Chondrocyte (in vitro differentiated cells): ENCODE results near the gene ATN1. TPM values are rescaled to one million over a fixed set of nuclear protein-coding genes. Genes with fewer than 3 reads are reported as not detected.

Experiments used
- DNase-seq: peaks from one replicate; pipeline ENCODE4 v3.0.0; 2021; ENCODE audit warnings: mixed read lengths, low spot score
- H3K27ac Mint-ChIP-seq: one replicate; pipeline ENCODE4 v1.8.0; 2021; ENCODE audit warnings: mild to moderate bottlenecking, moderate library complexity, mixed read lengths; ENCODE audit not compliant: unreplicated experiment
- H3K27me3 Mint-ChIP-seq: 2 replicates; pipeline ENCODE4 v1.8.0; 2021; ENCODE audit warnings: low read depth, mixed read lengths
- H3K36me3 Mint-ChIP-seq: 2 replicates; pipeline ENCODE4 v1.8.0; 2021; ENCODE audit warnings: low read depth, mixed read lengths
- H3K4me1 Mint-ChIP-seq: 2 replicates; pipeline ENCODE4 v1.8.0; 2021; ENCODE audit warnings: low read depth, mild to moderate bottlenecking, mixed read lengths
- H3K4me3 Mint-ChIP-seq: one replicate; pipeline ENCODE4 v1.8.0; 2021; ENCODE audit warnings: mild to moderate bottlenecking, moderate library complexity, mixed read lengths; ENCODE audit not compliant: unreplicated experiment
- H3K9me3 Mint-ChIP-seq: 2 replicates; pipeline ENCODE4 v1.8.0; 2021; ENCODE audit warnings: low read depth, mixed read lengths
- CTCF ChIP-seq: fragments of 200-600 bp; sonication (generic); IDR thresholded peaks from 2 replicates; pipeline ENCODE4 v1.5.0; 2021; ENCODE audit warnings: antibody characterized with exemption, mild to moderate bottlenecking, moderate library complexity
- total RNA-seq: library from RNA; stranded (reverse); gene quantifications from 3 replicates; pipeline ENCODE4 v1.2.1, GENCODE V29; 2021

The ATN1 gene
- total RNA-seq, 1 donor from 2014 or later: 103 TPM

DNA sequence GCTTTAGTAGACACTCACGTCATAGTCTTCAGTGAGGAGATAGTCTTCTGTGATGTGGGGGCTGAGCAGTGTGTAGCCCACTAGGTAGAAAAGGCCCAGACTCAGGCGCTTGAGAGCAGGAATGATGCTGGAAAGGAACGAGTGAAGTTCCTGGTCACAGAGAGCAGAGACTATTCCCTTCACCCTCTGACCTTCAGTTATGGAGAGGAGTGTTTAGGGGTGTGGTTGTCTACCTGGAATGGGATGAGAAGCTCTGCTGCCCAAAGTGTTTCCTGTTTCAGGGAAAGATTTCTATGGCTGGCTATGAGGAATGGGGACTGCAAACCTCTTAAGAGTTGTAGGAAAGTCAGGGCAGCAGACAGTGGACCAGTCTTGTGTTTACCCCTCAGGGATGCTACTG, 51.7 kb downstream of the ATN1 start:
- Mint-ChIP-seq H3K27ac (no peak overlapping the region), H3K36me3 (peaks cover 22% of the 10 kb centered on the region), H3K4me1 (no peaks in the 10 kb centered on the region), H3K27me3 (no peaks in the 10 kb centered on the region), H3K9me3 (no peaks in the 10 kb centered on the region), H3K4me3 (no peak overlapping the region)
- no peak for DNase-seq
- TF ChIP-seq CTCF: no peak

DNA sequence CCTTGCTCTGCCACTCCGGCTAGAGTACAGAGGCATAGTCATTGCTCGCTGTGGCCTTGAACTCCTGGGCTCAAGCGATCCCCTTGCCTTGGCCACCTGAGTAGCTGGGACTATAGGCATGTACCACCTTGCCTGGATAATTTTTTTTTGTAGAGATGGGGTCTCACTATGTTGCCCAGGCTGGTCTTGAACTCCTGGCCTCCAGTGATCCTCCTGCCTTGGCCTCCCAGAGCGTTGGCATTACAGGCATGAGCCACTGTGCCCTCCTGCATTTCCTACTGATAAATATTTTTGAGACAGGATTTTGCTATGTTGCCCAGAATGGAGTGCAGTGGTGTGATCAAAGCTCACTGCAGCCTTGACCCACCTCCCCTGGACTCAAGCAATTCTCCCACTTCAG, 52.3 kb downstream of the ATN1 start:
- H3K27me3 Mint-ChIP-seq: no peaks in the 10 kb centered on the region
- H3K9me3 Mint-ChIP-seq: no peaks in the 10 kb centered on the region
- DNase-seq: no peak
- TF ChIP-seq CTCF: no peak
- peaks cover 22% of the 10 kb centered on the region for H3K36me3 Mint-ChIP-seq
- no peak overlapping the region for H3K27ac Mint-ChIP-seq
- H3K4me1 Mint-ChIP-seq: no peaks in the 10 kb centered on the region
- no peak overlapping the region for H3K4me3 Mint-ChIP-seq

GRCh38 chr12:6980740-6981139, 53.0 kb downstream of the ATN1 start:
- no peak overlapping the region for H3K4me3 Mint-ChIP-seq
- H3K36me3 Mint-ChIP-seq: peaks cover 21% of the 10 kb centered on the region

GRCh38 chr12:6981152-6982052, 53.6 kb downstream of the ATN1 start:
- Mint-ChIP-seq H3K9me3 (no peaks in the 10 kb centered on the region), H3K27me3 (no peaks in the 10 kb centered on the region), H3K4me3 (no peak overlapping the region), H3K4me1 (no peaks in the 10 kb centered on the region), H3K36me3 (peaks cover 17% of the 10 kb centered on the region), H3K27ac (no peak overlapping the region)
- no peak for TF ChIP-seq CTCF
- no peak for DNase-seq

More at GRCh38 chr12:6980740-6981139, 53.0 kb downstream of the ATN1 start:
- H3K27me3 Mint-ChIP-seq: no peaks in the 10 kb centered on the region
- H3K4me1 Mint-ChIP-seq: no peaks in the 10 kb centered on the region
- H3K9me3 Mint-ChIP-seq: no peaks in the 10 kb centered on the region
- DNase-seq: no peak
- no peak overlapping the region for H3K27ac Mint-ChIP-seq
- no peak for TF ChIP-seq CTCF

- no peaks in the 10 kb centered on the region for H3K27me3 Mint-ChIP-seq
- peaks cover 11% of the 10 kb centered on the region for H3K36me3 Mint-ChIP-seq
- no peak for DNase-seq
- H3K27ac Mint-ChIP-seq: no peak overlapping the region
- no peaks in the 10 kb centered on the region for H3K9me3 Mint-ChIP-seq
- H3K4me1 Mint-ChIP-seq: no peaks in the 10 kb centered on the region
- H3K4me3 Mint-ChIP-seq: no peak overlapping the region
- no peak for TF ChIP-seq CTCF
Observed at GRCh38 chr12:6982532-6982931, 54.8 kb downstream of the ATN1 start.
